Gastroesophageal sphincter (tissue), 4 donors: ENCODE results near the gene MACF1. TPM values are rescaled to one million over a fixed set of nuclear protein-coding genes. Genes with fewer than 3 reads are reported as not detected.
A peak's percentile ranks its signal among the peaks of the same experiment; 100 is the strongest.

Experiments used
- ATAC-seq: fragments of 150-250 bp; one replicate; pipeline ENCODE4 v1.9.1; 2016; ENCODE audit warnings: mild to moderate bottlenecking, moderate library complexity
- H3K27ac ChIP-seq, 4 donors: fragments of 200-600 bp; sonication (generic) in 3 of 4; 1 replicate in 3 of 4; 2 replicates in 1 of 4; pipeline ENCODE4 v1.5.1; 2016 to 2019
- H3K27me3 ChIP-seq: fragments of 200-600 bp; sonication (generic); one replicate; pipeline ENCODE4 v1.5.1; 2019
- H3K36me3 ChIP-seq, 2 donors: fragments of 200-600 bp; sonication (generic); one replicate each; pipeline ENCODE4 v1.5.1; 2019; ENCODE audit warnings: control low read depth in 1 of 2
- H3K4me1 ChIP-seq, 3 donors: fragments of 200-600 bp; sonication (generic); 1 replicate in 2 of 3; 2 replicates in 1 of 3; pipeline ENCODE4 v1.5.1; 2016 to 2019; ENCODE audit warnings: control low read depth in 2 of 3
- H3K4me3 ChIP-seq, 2 donors: fragments of 200-600 bp; sonication (generic); one replicate each; pipeline ENCODE4 v1.5.1; 2019; ENCODE audit warnings: mild to moderate bottlenecking in 1 of 2, moderate library complexity in 1 of 2
- H3K9me3 ChIP-seq, 3 donors: fragments of 200-600 bp; sonication (generic); one replicate each; pipeline ENCODE4 v1.5.1; 2017 to 2019; ENCODE audit warnings: control low read depth in 2 of 3
- EP300 ChIP-seq: sonication (generic); formaldehyde crosslinking; IDR thresholded peaks from one replicate; pipeline ENCODE4 v1.6.1; 2017; ENCODE audit warnings: antibody characterized with exemption, mild to moderate bottlenecking
- POLR2A ChIP-seq, 2 donors: fragments of 450-650 bp; IDR thresholded peaks; one replicate each; pipeline ENCODE4 v1.6.1; 2017; ENCODE audit warnings: antibody characterized with exemption in 2 of 2, mild to moderate bottlenecking in 2 of 2, moderate library complexity in 1 of 2
- POLR2AphosphoS5 ChIP-seq: sonication (generic); formaldehyde crosslinking; IDR thresholded peaks from one replicate; pipeline ENCODE4 v1.6.1; 2017; ENCODE audit warnings: antibody characterized with exemption
- WGBS, 2 donors: methylation state at CpG; one replicate each; pipeline ENCODE4 v1.1.5; 2018; ENCODE audit warnings: low coverage in 1 of 2; 5-methylcytosine and 5-hydroxymethylcytosine counted together
- total RNA-seq, 4 donors: library from RNA; depleted of rRNA; stranded (reverse); fragments of >200 nt; gene quantifications; one replicate each; pipeline ENCODE4 v1.1.0, GENCODE V29; 2016
- TF ChIP-seq, protein P1 (sequence below), 4 experiments: fragments of 200-600 bp in 2 of 4; fragments of 450-650 bp in 2 of 4; sonication (generic) in 1 of 4; IDR thresholded peaks; one replicate each; pipeline ENCODE4 v1.5.1; 2017 to 2019; ENCODE audit warnings: antibody characterized with exemption in 4 of 4, mild to moderate bottlenecking in 2 of 4, moderate library complexity in 2 of 4

Gene MACF1
- total RNA-seq, 4 donors from 2014 or later = 454 to 752 (median 541) TPM

GRCh38 chr1:39165049-39165448 is 39.4 kb upstream of the MACF1 start:
- Histone ChIP-seq H3K4me3 (no peak overlapping the region), H3K36me3 (no peaks in the 10 kb centered on the region), H3K27me3 (no peaks in the 10 kb centered on the region), H3K27ac (peak overlapping the region; percentile 27 to 60 (median 54)), H3K9me3 (no peaks in the 10 kb centered on the region), H3K4me1 (peaks cover 9 to 74% (median 18%) of the 10 kb centered on the region in 3 donors)
- ATAC-seq = no peak
- WGBS, 2 donors = 17 to 47% methylated on average over 2 of the region's 2 CpGs
- TF ChIP-seq POLR2AphosphoS5 = no peak
- no peak for TF ChIP-seq EP300
- no peak for TF ChIP-seq POLR2A (IDR thresholded peaks at IDR 0.05)
- TF ChIP-seq, protein P1, sequence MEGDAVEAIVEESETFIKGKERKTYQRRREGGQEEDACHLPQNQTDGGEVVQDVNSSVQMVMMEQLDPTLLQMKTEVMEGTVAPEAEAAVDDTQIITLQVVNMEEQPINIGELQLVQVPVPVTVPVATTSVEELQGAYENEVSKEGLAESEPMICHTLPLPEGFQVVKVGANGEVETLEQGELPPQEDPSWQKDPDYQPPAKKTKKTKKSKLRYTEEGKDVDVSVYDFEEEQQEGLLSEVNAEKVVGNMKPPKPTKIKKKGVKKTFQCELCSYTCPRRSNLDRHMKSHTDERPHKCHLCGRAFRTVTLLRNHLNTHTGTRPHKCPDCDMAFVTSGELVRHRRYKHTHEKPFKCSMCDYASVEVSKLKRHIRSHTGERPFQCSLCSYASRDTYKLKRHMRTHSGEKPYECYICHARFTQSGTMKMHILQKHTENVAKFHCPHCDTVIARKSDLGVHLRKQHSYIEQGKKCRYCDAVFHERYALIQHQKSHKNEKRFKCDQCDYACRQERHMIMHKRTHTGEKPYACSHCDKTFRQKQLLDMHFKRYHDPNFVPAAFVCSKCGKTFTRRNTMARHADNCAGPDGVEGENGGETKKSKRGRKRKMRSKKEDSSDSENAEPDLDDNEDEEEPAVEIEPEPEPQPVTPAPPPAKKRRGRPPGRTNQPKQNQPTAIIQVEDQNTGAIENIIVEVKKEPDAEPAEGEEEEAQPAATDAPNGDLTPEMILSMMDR (IDR thresholded peaks at IDR 0.05) = no peak

DNA sequence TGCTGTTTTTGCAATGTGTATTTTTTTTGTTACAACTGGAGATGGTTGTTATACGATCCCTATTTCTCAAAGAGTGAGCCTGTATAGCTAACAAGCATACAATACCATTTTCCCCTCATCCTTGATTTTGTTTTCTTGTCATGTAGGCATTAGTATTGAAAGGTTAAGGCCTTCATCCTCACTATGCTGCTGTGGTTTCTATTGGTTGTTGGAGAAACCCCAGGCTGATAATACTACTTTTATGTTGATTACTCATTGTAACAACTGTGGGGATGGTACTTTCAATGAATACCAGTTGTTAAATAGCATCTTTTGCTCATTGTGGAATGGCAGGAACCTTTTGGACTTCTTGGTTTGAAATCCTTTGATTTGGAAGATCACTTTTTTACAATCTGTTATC is 39.0 kb upstream of the MACF1 start:
- Histone ChIP-seq H3K27ac (peak overlapping the region; percentile 27 to 60 (median 54)), H3K27me3 (no peaks in the 10 kb centered on the region), H3K9me3 (no peaks in the 10 kb centered on the region), H3K4me1 (peaks cover 9 to 74% (median 14%) of the 10 kb centered on the region in 3 donors), H3K36me3 (no peaks in the 10 kb centered on the region), H3K4me3 (no peak overlapping the region)
- TF ChIP-seq POLR2A (IDR thresholded peaks at IDR 0.05) = no peak
- TF ChIP-seq POLR2AphosphoS5 = no peak
- TF ChIP-seq, protein P1 (IDR thresholded peaks at IDR 0.05) = no peak
- TF ChIP-seq EP300 = no peak
- WGBS, 2 donors = 20 to 50% methylated on average over 1 of the region's 1 CpG
- ATAC-seq = no peak

- Histone ChIP-seq H3K4me1 (peaks cover 9 to 74% (median 15%) of the 10 kb centered on the region in 3 donors), H3K36me3 (no peaks in the 10 kb centered on the region), H3K4me3 (no peak overlapping the region), H3K9me3 (no peaks in the 10 kb centered on the region), H3K27ac (no peak overlapping the region), H3K27me3 (no peaks in the 10 kb centered on the region)
- ATAC-seq = no peak
- TF ChIP-seq POLR2AphosphoS5 = no peak
- no peak for TF ChIP-seq POLR2A (IDR thresholded peaks at IDR 0.05)
- TF ChIP-seq, protein P1 (IDR thresholded peaks at IDR 0.05) = no peak
- TF ChIP-seq EP300 = no peak
- WGBS, 2 donors = 77 to 82% methylated on average over 5 of the region's 5 CpGs
These were observed 36.8 kb upstream of the MACF1 start for GRCh38 chr1:39167632-39168209.

GRCh38 chr1:39168301-39169080 is 36.0 kb upstream of the MACF1 start:
- ATAC-seq = no peak
- H3K4me1 ChIP-seq = peaks cover 13 to 82% (median 21%) of the 10 kb centered on the region in 3 donors
- no peaks in the 10 kb centered on the region for H3K36me3 ChIP-seq
- H3K9me3 ChIP-seq = no peaks in the 10 kb centered on the region
- H3K27ac ChIP-seq = no peak overlapping the region
- TF ChIP-seq EP300 (no peak), POLR2AphosphoS5 (no peak), POLR2A (IDR thresholded peaks at IDR 0.05) (no peak)
- TF ChIP-seq, protein P1 (IDR thresholded peaks at IDR 0.05) = no peak
- H3K4me3 ChIP-seq = no peak overlapping the region
- no peaks in the 10 kb centered on the region for H3K27me3 ChIP-seq
- 91 to 95% methylated on average over 4 to 7 of the region's 9 CpGs for WGBS, 2 donors
